ENCODE data around the gene GUF1. TPM values are rescaled to one million over a fixed set of nuclear protein-coding genes. Genes with fewer than 3 reads are reported as not detected.

The GUF1 gene
- total and polyA plus RNA-seq, 2 of the 13 experiments (the other 11 are each of a cell fraction or from before 2014, with no cell fraction given): 10.3 to 24.6 TPM

- TF ChIP-seq IKZF5 (CRISPR knock-in tag; IDR thresholded peaks at IDR 0.05) (peak; percentile 74), ZBTB40 (IDR thresholded peaks at IDR 0.05) (no peak), ZBTB40 (CRISPR knock-in tag; IDR thresholded peaks at IDR 0.05) (peak; percentile 83), ZNF724P (CRISPR knock-in tag; IDR thresholded peaks at IDR 0.05; ENCODE audit: borderline replicate concordance) (peak; percentile 97), CHCHD3 (CRISPR knock-in tag; IDR thresholded peaks at IDR 0.05) (0 out of 2 replicates have a peak, but pooled peaks have one; percentile 74), DNMT1 (CRISPR knock-in tag; IDR thresholded peaks at IDR 0.05) (no peak), CEBPG (CRISPR knock-in tag; IDR thresholded peaks at IDR 0.05) (no peak), ZFP37 (CRISPR knock-in tag; IDR thresholded peaks at IDR 0.05; ENCODE audit: borderline replicate concordance) (0 out of 2 replicates have a peak, but pooled peaks have one; percentile 17), ZNF382 (CRISPR knock-in tag; IDR thresholded peaks at IDR 0.05; ENCODE audit: borderline replicate concordance) (no peak), ZNF7 (CRISPR knock-in tag; IDR thresholded peaks at IDR 0.05) (no peak), ZNF235 (CRISPR knock-in tag; IDR thresholded peaks at IDR 0.05; ENCODE audit: borderline replicate concordance) (no peak), KMT2B (CRISPR knock-in tag; IDR thresholded peaks at IDR 0.05) (peak; percentile 94), MBD4 (IDR thresholded peaks at IDR 0.05; ENCODE audit: borderline replicate concordance, low read length) (no peak)
- TF ChIP-seq, protein P1, sequence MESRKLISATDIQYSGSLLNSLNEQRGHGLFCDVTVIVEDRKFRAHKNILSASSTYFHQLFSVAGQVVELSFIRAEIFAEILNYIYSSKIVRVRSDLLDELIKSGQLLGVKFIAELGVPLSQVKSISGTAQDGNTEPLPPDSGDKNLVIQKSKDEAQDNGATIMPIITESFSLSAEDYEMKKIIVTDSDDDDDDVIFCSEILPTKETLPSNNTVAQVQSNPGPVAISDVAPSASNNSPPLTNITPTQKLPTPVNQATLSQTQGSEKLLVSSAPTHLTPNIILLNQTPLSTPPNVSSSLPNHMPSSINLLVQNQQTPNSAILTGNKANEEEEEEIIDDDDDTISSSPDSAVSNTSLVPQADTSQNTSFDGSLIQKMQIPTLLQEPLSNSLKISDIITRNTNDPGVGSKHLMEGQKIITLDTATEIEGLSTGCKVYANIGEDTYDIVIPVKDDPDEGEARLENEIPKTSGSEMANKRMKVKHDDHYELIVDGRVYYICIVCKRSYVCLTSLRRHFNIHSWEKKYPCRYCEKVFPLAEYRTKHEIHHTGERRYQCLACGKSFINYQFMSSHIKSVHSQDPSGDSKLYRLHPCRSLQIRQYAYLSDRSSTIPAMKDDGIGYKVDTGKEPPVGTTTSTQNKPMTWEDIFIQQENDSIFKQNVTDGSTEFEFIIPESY (CRISPR knock-in tag; IDR thresholded peaks at IDR 0.05): no peak
- TF ChIP-seq, protein P2, sequence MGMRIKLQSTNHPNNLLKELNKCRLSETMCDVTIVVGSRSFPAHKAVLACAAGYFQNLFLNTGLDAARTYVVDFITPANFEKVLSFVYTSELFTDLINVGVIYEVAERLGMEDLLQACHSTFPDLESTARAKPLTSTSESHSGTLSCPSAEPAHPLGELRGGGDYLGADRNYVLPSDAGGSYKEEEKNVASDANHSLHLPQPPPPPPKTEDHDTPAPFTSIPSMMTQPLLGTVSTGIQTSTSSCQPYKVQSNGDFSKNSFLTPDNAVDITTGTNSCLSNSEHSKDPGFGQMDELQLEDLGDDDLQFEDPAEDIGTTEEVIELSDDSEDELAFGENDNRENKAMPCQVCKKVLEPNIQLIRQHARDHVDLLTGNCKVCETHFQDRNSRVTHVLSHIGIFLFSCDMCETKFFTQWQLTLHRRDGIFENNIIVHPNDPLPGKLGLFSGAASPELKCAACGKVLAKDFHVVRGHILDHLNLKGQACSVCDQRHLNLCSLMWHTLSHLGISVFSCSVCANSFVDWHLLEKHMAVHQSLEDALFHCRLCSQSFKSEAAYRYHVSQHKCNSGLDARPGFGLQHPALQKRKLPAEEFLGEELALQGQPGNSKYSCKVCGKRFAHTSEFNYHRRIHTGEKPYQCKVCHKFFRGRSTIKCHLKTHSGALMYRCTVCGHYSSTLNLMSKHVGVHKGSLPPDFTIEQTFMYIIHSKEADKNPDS (CRISPR knock-in tag; IDR thresholded peaks at IDR 0.05): no peak
These were observed 48.0 kb downstream of the GUF1 start, which contains the start of gene GNPDA2 (continued) for GRCh38 chr4:44726038-44726871.

Data from HepG2 (cell line).